ENCODE data around the gene ZC3H4.

- no peak for TF ChIP-seq CTCF (conservative IDR thresholded peaks at IDR 0.05 in 1 of 2, IDR thresholded peaks at IDR 0.05 in 1 of 2; ENCODE audit: low read depth in 1 of 2, low read length in 2 of 2)
- TF ChIP-seq EZH2 (IDR thresholded peaks at IDR 0.05; ENCODE audit: low read length, missing control alignments), result no peak
These were observed 27.3 kb downstream of the ZC3H4 start for GRCh38 chr19:47086280-47086679.

Data from fibroblast of lung (primary cell).